Small intestine (tissue), 7 donors: ENCODE measurements around the gene TEAD1. TPM values are rescaled to one million over a fixed set of nuclear protein-coding genes. Genes with fewer than 3 reads are reported as not detected.
"Not testable (repeated sequence)": the region's sequence is repeated elsewhere in the genome, so short reads cannot be mapped to it uniquely, and the experiment has no call there.

ENCODE experiments used
- DNase-seq, 2 donors: peaks; one replicate each; pipeline versions ENCODE4 v3.0.0 to v3.0.0-alpha.2; 2013
- FAIRE-seq: peaks from 2 replicates; lab custom pipeline; 2012; peaks lifted over from hg19 to GRCh38; lab: Jason Lieb, UNC
- H3K27ac ChIP-seq, 3 donors: one replicate each; pipeline ENCODE4 v1.5.1; 2013; ENCODE audit warnings: low read length in 2 of 3, mild to moderate bottlenecking in 2 of 3, control low read depth in 1 of 3, inconsistent platforms in 1 of 3, low read depth in 1 of 3, moderate library complexity in 1 of 3
- H3K27me3 ChIP-seq, 3 donors: one replicate each; pipeline ENCODE4 v1.6.1; 2013; ENCODE audit warnings: low read length in 3 of 3, inconsistent platforms in 1 of 3; ENCODE audit not compliant: control insufficient read depth in 3 of 3, insufficient read depth in 3 of 3
- H3K36me3 ChIP-seq, 3 donors: one replicate each; pipeline ENCODE4 v1.6.1; 2013; ENCODE audit warnings: low read length in 3 of 3, inconsistent platforms in 1 of 3, low read depth in 1 of 3, mild to moderate bottlenecking in 1 of 3, moderate library complexity in 1 of 3; ENCODE audit not compliant: control insufficient read depth in 3 of 3, insufficient read depth in 2 of 3
- H3K4me1 ChIP-seq, 3 donors: one replicate each; pipeline ENCODE4 v1.6.1; 2013; ENCODE audit warnings: low read length in 2 of 3, inconsistent platforms in 1 of 3, low read depth in 1 of 3, mild to moderate bottlenecking in 1 of 3, moderate library complexity in 1 of 3; ENCODE audit not compliant: control insufficient read depth in 3 of 3, insufficient read depth in 2 of 3
- H3K4me3 ChIP-seq, 3 donors: one replicate each; pipeline ENCODE4 v1.5.1; 2013; ENCODE audit warnings: low read length in 3 of 3, control low read depth in 1 of 3, inconsistent platforms in 1 of 3, low read depth in 1 of 3, mild to moderate bottlenecking in 1 of 3, moderate library complexity in 1 of 3
- H3K9me3 ChIP-seq, 2 donors: one replicate each; pipeline ENCODE4 v1.6.1; 2013; ENCODE audit warnings: low read depth in 1 of 2, low read length in 1 of 2; ENCODE audit not compliant: control insufficient read depth in 2 of 2, insufficient read depth in 1 of 2
- WGBS, 3 donors: extraction: QIAGEN DNeasy Blood & Tissue Kit; methylation state at CpG; one replicate each; pipeline ENCODE4 v1.1.7; 2013; 5-methylcytosine and 5-hydroxymethylcytosine counted together
- polyA plus RNA-seq, 4 donors: library from polyadenylated mRNA; stranded (reverse) in 3 of 4; unstranded in 1 of 4; fragments of 200-250 nt in 3 of 4; fragments of 120-200 nt in 1 of 4; gene quantifications; one replicate each; pipeline versions ENCODE4 v1.2.1 to v1.2.3, GENCODE V29; 2013
- donor health status: healthy with polysubstance abuse.
- donor health status: control.
- donor health status: control.
- donor health status: Bipolar disorder and iron deficiency.
- donor health status: healthy.

The TEAD1 gene
- polyA plus RNA-seq, 4 donors, result 3.2 to 29.3 (median 7.6) TPM

GRCh38 chr11:12871788-12872321 is 197.6 kb downstream of the TEAD1 start:
- Histone ChIP-seq H3K36me3 (peaks cover 0 to 8% (median 0%) of the 10 kb centered on the region in 3 donors), H3K4me3 (no peak overlapping the region), H3K27ac (no peak overlapping the region), H3K9me3 (no peaks in the 10 kb centered on the region), H3K27me3 (no peaks in the 10 kb centered on the region), H3K4me1 (no peaks in the 10 kb centered on the region)
- DNase-seq, result no peak
- 91 to 94% (median 94%) methylated on average over 11 of the region's 11 CpGs for WGBS, 3 donors
- FAIRE-seq, result no peak

GRCh38 chr11:12876340-12876739 is 202.1 kb downstream of the TEAD1 start:
- FAIRE-seq (no peak), DNase-seq (no peak)
- 76 to 90% (median 89%) methylated on average over 5 of the region's 5 CpGs for WGBS, 3 donors
- Histone ChIP-seq H3K36me3 (peaks cover 0 to 27% (median 0%) of the 10 kb centered on the region in 3 donors), H3K4me3 (no peak overlapping the region), H3K4me1 (peaks cover 0 to 5% (median 0%) of the 10 kb centered on the region in 3 donors), H3K9me3 (no peaks in the 10 kb centered on the region), H3K27me3 (no peaks in the 10 kb centered on the region), H3K27ac (no peak overlapping the region)

- FAIRE-seq (no peak), DNase-seq (no peak)
- Histone ChIP-seq H3K4me3 (no peak overlapping the region), H3K9me3 (no peaks in the 10 kb centered on the region), H3K4me1 (peaks cover 0 to 5% (median 0%) of the 10 kb centered on the region in 3 donors), H3K36me3 (peaks cover 0 to 27% (median 1%) of the 10 kb centered on the region in 3 donors), H3K27me3 (no peaks in the 10 kb centered on the region), H3K27ac (no peak overlapping the region)
- 36 to 61% (median 51%) methylated on average over 5 of the region's 5 CpGs for WGBS, 3 donors
Observed at GRCh38 chr11:12876988-12877387, 202.8 kb downstream of the TEAD1 start.

- not testable (repeated sequence) for H3K4me1 ChIP-seq, H3K4me3 ChIP-seq, DNase-seq, H3K9me3 ChIP-seq, FAIRE-seq, H3K27me3 ChIP-seq, H3K27ac ChIP-seq
- WGBS, 3 donors, result 91 to 98% (median 97%) methylated on average over 4 of the region's 4 CpGs
- H3K36me3 ChIP-seq, result peaks cover 0 to 31% (median 3%) of the 10 kb centered on the region in 3 donors
Observed at GRCh38 chr11:12877508-12877907, 203.3 kb downstream of the TEAD1 start.

- H3K4me1 ChIP-seq, result peaks cover 0 to 5% (median 0%) of the 10 kb centered on the region in 3 donors
- no peaks in the 10 kb centered on the region for H3K27me3 ChIP-seq
- H3K36me3 ChIP-seq, result peaks cover 0 to 45% (median 3%) of the 10 kb centered on the region in 3 donors
- DNase-seq (no peak), FAIRE-seq (no peak)
- no peak overlapping the region for H3K4me3 ChIP-seq
- H3K9me3 ChIP-seq, result no peaks in the 10 kb centered on the region
- no peak overlapping the region for H3K27ac ChIP-seq
- 96 to 97% (median 97%) methylated on average over 6 of the region's 6 CpGs for WGBS, 3 donors
Observed at GRCh38 chr11:12880327-12880726, 206.1 kb downstream of the TEAD1 start.

GRCh38 chr11:12882670-12883069 is 208.4 kb downstream of the TEAD1 start:
- no peak overlapping the region for H3K4me3 ChIP-seq
- DNase-seq, result no peak
- no peak for FAIRE-seq
- peaks cover 0 to 48% (median 3%) of the 10 kb centered on the region in 3 donors for H3K36me3 ChIP-seq
- H3K4me1 ChIP-seq, result peaks cover 0 to 5% (median 0%) of the 10 kb centered on the region in 3 donors
- H3K27me3 ChIP-seq, result no peaks in the 10 kb centered on the region
- WGBS, 3 donors, result 82 to 92% (median 85%) methylated on average over 5 of the region's 5 CpGs
- H3K27ac ChIP-seq, result no peak overlapping the region
- H3K9me3 ChIP-seq, result no peaks in the 10 kb centered on the region

GRCh38 chr11:12884751-12885318 is 210.6 kb downstream of the TEAD1 start:
- Histone ChIP-seq H3K4me1 (peaks cover 0 to 5% (median 0%) of the 10 kb centered on the region in 3 donors), H3K27ac (no peak overlapping the region), H3K36me3 (peaks cover 0 to 44% (median 3%) of the 10 kb centered on the region in 3 donors), H3K4me3 (no peak overlapping the region), H3K9me3 (no peaks in the 10 kb centered on the region), H3K27me3 (no peaks in the 10 kb centered on the region)
- FAIRE-seq (no peak), DNase-seq (no peak)
- 82 to 93% (median 87%) methylated on average over 5 of the region's 5 CpGs for WGBS, 3 donors

- Histone ChIP-seq H3K4me3 (no peak overlapping the region), H3K36me3 (peaks cover 0 to 40% (median 3%) of the 10 kb centered on the region in 3 donors), H3K9me3 (no peaks in the 10 kb centered on the region), H3K27me3 (no peaks in the 10 kb centered on the region), H3K4me1 (peaks cover 0 to 5% (median 0%) of the 10 kb centered on the region in 3 donors), H3K27ac (no peak overlapping the region)
- WGBS, 3 donors, result 77 to 86% (median 84%) methylated on average over 8 of the region's 8 CpGs
- DNase-seq, result no peak
- no peak for FAIRE-seq
Observed at GRCh38 chr11:12885717-12886239, 211.6 kb downstream of the TEAD1 start.
